Ectodermal cell (in vitro differentiated cells): Measurements from ENCODE around the gene STARD3.
"Not testable (repeated sequence)": the region's sequence is repeated elsewhere in the genome, so short reads cannot be mapped to it uniquely, and the experiment has no call there.

Experiments
- H3K27ac ChIP-seq: 2 replicates; pipeline ENCODE4 v1.7.0; 2013; ENCODE audit warnings: mild to moderate bottlenecking, low read depth, low read length; ENCODE audit not compliant: insufficient read depth, poor library complexity, severe bottlenecking
- H3K27me3 ChIP-seq: 2 replicates; pipeline ENCODE4 v1.7.0; 2013; ENCODE audit warnings: mild to moderate bottlenecking, low read length; ENCODE audit not compliant: insufficient read depth, control insufficient read depth, poor library complexity, severe bottlenecking
- H3K36me3 ChIP-seq: one replicate; pipeline ENCODE4 v1.7.0; 2013; ENCODE audit warnings: low read length; ENCODE audit not compliant: control insufficient read depth, insufficient read depth
- H3K4me1 ChIP-seq: one replicate; pipeline ENCODE4 v1.7.0; 2013; ENCODE audit warnings: low read length; ENCODE audit not compliant: control insufficient read depth, insufficient read depth
- H3K4me3 ChIP-seq: 2 replicates; pipeline ENCODE4 v1.7.0; 2013; ENCODE audit warnings: low read depth, low read length, control low read depth; ENCODE audit not compliant: insufficient read depth
- H3K9me3 ChIP-seq: 2 replicates; pipeline ENCODE4 v1.7.0; 2013; ENCODE audit warnings: mild to moderate bottlenecking, low read length, moderate library complexity; ENCODE audit not compliant: control insufficient read depth
- WGBS, 2 experiments: methylation state at CpG; one replicate each; pipeline ENCODE4 v1.1.7; 2013; ENCODE audit warnings: missing lambda C conversion rate in 2 of 2; 5-methylcytosine and 5-hydroxymethylcytosine counted together

Gene STARD3

DNA sequence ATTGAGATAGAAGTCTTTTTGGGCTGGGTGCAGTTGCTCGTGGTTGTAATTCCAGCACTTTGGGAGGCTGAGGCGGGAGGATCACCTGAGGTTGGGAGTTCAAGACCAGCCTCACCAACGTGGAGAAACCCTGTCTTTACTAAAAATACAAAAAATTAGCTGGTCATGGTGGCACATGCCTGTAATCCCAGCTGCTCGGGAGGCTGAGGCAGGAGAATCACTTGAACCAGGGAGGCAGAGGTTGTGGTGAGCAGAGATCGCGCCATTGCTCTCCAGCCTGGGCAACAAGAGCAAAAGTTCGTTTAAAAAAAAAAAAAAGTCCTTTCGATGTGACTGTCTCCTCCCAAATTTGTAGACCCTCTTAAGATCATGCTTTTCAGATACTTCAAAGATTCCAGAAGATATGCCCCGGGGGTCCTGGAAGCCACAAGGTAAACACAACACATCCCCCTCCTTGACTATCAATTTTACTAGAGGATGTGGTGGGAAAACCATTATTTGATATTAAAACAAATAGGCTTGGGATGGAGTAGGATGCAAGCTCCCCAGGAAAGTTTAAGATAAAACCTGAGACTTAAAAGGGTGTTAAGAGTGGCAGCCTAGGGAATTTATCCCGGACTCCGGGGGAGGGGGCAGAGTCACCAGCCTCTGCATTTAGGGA is 62.3 kb downstream of the STARD3 start:
- peak overlapping the region; percentile 39 for H3K27ac ChIP-seq
- H3K4me1 ChIP-seq, result peaks cover 35% of the 10 kb centered on the region
- WGBS, 2 experiments, result 48 to 49% methylated on average over 10 to 11 of the region's 11 CpGs
- H3K4me3 ChIP-seq, result peak overlapping the region; percentile 89
- not testable (repeated sequence) for H3K36me3 ChIP-seq, H3K9me3 ChIP-seq, H3K27me3 ChIP-seq

DNA sequence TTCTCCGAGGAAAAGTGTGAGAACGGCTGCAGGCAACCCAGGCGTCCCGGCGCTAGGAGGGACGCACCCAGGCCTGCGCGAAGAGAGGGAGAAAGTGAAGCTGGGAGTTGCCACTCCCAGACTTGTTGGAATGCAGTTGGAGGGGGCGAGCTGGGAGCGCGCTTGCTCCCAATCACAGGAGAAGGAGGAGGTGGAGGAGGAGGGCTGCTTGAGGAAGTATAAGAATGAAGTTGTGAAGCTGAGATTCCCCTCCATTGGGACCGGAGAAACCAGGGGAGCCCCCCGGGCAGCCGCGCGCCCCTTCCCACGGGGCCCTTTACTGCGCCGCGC is 62.8 kb downstream of the STARD3 start, which contains the start of gene ERBB2:
TSS of gene ERBB2 (plus strand) at position 247 of the 330 bp plus-strand sequence. CDS start 175 bp downstream, outside the sequence.
- Histone ChIP-seq H3K36me3 (no peaks in the 10 kb centered on the region), H3K27ac (peak within 1 kb of the TSS; percentile 39), H3K27me3 (no peaks in the 10 kb centered on the region), H3K9me3 (no peaks in the 10 kb centered on the region), H3K4me3 (peak within 1 kb of the TSS; percentile 89), H3K4me1 (peaks cover 35% of the 10 kb centered on the region)
- WGBS, 2 experiments, result 0 to 1% methylated on average over 20 of the region's 20 CpGs

DNA sequence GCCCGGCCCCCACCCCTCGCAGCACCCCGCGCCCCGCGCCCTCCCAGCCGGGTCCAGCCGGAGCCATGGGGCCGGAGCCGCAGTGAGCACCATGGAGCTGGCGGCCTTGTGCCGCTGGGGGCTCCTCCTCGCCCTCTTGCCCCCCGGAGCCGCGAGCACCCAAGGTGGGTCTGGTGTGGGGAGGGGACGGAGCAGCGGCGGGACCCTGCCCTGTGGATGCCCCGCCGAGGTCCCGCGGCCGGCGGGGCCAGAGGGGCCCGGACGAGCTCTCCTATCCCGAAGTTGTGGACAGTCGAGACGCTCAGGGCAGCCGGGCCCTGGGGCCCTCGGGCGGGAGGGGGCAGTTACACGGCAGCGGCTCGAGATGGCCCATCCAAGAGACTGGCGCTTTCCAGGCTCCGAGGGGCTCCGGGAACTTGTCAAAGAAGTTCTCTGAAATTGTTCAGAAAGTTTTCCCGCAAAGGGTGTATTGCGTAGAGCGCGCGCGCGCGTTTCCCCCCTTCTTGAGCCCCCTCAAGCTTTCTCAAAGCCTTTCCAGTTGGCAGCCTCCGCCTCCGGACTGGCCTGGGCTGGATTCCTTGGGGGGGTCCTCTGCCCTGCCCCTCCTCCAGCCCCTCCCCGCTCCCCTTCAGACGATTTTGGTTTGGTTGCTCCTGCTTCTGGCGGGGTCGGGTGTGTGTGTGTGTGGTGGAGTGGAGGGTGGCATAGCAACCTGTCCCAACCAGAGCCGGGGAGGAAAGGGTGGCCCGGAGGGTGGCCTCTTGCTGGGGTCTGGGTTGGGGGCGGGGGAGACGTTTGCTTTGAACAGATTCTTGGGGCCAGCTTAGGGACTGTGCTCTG is 63.4 kb downstream of the STARD3 start:
- peak overlapping the region; percentile 39 for H3K27ac ChIP-seq
- 0 to 1% methylated on average over 57 of the region's 57 CpGs for WGBS, 2 experiments
- peak overlapping the region; percentile 89 for H3K4me3 ChIP-seq
- no peaks in the 10 kb centered on the region for H3K27me3 ChIP-seq
- H3K36me3 ChIP-seq, result no peaks in the 10 kb centered on the region
- H3K4me1 ChIP-seq, result peaks cover 35% of the 10 kb centered on the region
- no peaks in the 10 kb centered on the region for H3K9me3 ChIP-seq

DNA sequence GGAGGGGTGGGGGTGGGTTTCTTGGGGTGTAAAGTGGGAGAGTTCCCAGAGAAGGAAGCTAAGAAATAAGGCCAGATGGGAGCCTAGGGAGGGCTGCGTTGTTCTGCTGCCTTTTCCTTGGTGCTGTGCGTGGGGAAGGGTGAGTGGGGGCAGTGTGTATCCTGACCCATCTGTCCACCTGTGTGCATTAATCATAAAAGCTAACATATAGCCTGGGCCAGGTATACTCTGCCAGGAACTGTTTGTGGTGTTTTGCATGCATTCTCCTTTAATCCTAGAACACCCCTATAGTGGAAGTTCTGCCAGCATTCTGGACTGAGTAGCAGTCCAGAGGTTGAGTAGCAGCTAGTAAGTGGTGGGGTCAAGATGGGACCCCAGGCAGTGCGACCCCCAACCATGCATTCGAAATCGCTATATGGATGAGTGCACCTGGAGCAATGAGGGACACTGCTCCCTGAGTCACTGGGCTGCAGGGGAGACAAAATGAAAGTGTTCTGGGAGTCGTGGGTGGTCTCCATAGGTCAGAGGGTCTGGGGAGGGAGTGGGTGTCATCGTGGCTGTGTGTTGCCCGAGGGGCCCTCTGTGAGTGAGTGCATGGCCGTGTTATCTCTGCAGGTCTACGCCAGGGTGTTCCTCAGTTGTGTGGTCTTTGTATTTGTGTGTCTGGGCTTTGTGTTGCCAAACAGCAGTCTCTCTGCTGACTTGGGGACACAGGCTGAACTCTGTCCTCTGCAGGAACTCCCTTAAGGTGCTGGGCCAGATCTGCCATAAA is 64.3 kb downstream of the STARD3 start:
- 8 to 14% methylated on average over 10 of the region's 10 CpGs for WGBS, 2 experiments
- Histone ChIP-seq H3K4me3 (peak overlapping the region; percentile 89), H3K4me1 (peaks cover 34% of the 10 kb centered on the region)

DNA sequence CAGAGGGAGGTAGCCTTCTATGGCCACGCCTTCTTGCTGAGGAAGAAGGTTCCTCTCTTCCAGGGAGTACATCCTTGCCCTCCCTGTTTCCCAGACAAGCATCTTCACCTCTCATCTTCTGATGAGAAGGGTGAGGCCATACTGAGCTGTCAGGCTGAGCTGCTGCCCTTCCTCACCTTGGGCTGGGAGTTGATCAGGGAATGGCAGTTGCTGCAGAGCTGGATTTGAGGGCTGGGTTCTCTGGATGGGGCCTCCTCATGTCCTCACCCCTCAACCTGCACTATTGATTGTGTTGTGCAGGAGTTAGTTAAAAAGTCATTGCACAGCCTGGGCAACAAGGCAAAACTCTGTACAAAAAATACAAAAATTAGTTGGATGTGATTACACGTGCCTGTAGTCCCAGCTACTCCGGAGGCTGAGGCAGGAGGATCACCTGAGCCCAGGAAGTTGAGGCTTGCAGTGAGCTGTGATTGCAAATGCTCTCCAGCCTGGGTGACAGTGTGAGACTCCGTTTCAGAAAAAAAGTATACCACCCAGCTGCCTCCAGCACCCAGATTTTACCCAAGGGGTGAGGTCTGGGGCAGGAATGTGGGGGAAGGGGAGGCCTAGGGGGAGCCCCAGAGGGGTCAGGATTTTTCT is 65.0 kb downstream of the STARD3 start:
- no peak overlapping the region for H3K27ac ChIP-seq
- H3K27me3 ChIP-seq, result no peaks in the 10 kb centered on the region
- H3K4me1 ChIP-seq, result peaks cover 34% of the 10 kb centered on the region
- 71 to 75% methylated on average over 3 to 4 of the region's 4 CpGs for WGBS, 2 experiments
- H3K4me3 ChIP-seq, result peak overlapping the region; percentile 89
- no peaks in the 10 kb centered on the region for H3K36me3 ChIP-seq
- no peaks in the 10 kb centered on the region for H3K9me3 ChIP-seq

More for the DNA sequence above, 64.3 kb downstream of the STARD3 start:
- Histone ChIP-seq H3K27me3 (no peaks in the 10 kb centered on the region), H3K36me3 (no peaks in the 10 kb centered on the region), H3K9me3 (no peaks in the 10 kb centered on the region), H3K27ac (peak overlapping the region; percentile 30)

DNA sequence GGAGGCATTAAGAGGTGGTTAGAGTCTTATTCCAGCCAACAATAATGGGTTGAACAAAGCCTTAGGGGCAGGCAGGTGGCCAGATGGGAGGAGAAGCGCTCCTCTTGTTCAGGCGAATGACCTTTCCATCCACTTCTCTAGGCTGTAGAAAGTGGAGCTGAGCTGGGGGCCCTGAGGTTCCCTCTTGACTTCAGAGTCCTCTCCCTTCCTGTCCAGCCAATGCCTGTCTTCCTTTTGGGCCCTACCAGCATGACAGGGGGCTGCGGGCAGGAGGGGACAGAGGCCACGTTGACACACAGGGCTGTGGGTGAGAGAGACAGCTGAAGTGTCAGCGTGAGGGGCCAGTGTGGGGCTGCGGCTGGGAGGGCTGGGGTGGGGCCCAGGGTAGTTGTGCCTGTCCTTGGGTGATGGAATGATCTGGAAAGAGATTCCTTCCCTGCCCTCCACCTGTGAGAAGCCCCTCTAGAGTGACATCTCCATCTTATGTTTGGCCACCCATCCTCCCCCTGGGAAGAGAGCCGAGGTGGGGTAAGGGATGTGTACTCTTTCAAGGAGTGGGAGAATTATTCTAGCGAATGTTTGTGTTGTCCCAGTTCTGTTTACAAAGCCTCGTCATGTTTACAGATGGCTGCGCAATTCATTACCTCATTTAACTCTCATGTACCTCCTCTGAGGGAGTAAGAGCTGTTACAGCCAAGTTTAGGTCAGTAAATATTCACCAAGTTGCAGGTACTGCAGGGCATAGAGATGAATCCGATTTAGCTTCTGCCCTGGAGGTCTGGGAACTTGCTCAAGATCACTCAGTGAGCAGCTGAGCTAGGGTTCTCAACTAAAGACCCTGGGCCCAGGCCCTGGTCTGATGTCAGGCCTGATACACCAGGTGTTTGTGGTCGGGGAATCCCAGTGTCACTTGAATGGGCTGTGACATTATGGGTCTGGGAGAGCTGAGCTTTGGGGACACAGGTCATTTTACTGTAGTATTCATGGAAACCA is 66.3 kb downstream of the STARD3 start:
- Histone ChIP-seq H3K4me3 (no peak overlapping the region), H3K36me3 (peaks cover 7% of the 10 kb centered on the region), H3K27me3 (no peaks in the 10 kb centered on the region), H3K27ac (no peak overlapping the region), H3K4me1 (peaks cover 34% of the 10 kb centered on the region), H3K9me3 (no peaks in the 10 kb centered on the region)
- WGBS, 2 experiments, result 79 to 80% methylated on average over 12 of the region's 12 CpGs

DNA sequence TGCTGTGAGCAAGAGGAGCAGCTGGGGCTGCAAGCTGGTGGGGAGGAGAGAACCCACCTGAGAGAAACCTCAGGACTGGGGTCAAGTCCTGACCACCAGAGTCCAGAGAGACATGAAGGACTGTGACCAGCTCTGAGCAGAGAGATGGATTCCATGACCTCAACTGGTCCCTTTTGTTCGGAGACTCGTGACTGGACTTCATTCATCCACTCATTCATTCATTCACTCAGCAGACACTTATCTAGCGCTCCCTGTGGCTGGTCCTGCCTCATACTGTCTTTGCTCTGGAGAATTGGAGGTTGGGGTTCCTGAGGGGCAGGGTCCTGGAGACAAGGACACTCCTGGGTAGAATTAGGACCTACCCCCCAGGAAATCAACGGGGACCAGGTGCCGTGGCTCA is 67.0 kb downstream of the STARD3 start:
- 89 to 93% methylated on average over 5 of the region's 5 CpGs for whole genome bisulfite sequencing, 2 experiments
- Histone ChIP-seq H3K27me3 (no peaks in the 10 kb centered on the region), H3K9me3 (no peaks in the 10 kb centered on the region), H3K4me1 (peaks cover 33% of the 10 kb centered on the region), H3K36me3 (peaks cover 12% of the 10 kb centered on the region), H3K27ac (no peak overlapping the region), H3K4me3 (no peak overlapping the region)

DNA sequence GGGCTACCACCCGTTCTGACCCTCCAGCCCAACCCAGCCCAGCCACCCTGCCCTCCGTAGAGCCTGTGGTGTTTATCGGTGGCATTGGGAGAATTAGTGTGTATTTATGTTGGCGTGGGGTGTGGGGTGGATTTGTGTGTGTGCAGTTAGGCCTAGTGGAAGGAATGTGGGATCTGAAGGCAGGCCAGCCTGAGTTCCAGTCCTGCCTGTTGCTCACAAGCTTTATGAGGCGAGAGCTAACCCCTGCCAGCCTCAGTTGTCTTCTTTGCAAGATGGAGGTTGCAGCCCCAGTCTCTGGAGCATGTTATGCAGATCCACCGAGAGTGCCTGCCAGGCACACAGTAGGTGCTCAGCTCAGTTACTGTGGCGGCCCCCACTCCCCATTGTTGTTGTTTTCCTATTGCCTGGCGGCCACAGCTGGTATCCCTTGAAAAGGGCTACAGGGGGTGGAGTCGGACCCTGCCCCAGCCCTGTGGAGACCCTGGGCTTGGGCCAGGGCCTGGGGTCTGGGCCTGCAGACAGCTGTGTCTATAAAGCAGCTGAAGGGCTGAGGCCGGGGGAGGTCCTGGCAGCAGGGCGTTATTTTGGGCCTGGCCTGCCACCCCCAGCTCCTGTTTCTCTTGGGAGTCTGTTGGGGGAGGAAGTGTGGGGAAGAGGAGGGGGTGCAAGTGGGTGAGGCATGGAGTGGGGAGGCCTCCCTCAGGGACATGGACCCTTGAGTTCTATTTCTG is 68.0 kb downstream of the STARD3 start:
- Histone ChIP-seq H3K9me3 (no peaks in the 10 kb centered on the region), H3K36me3 (peaks cover 12% of the 10 kb centered on the region)
- WGBS, 2 experiments, result 38 to 44% methylated on average over 11 of the region's 11 CpGs

More for the DNA sequence above, 68.0 kb downstream of the STARD3 start:
- no peak overlapping the region for H3K27ac ChIP-seq
- H3K4me1 ChIP-seq, result peaks cover 26% of the 10 kb centered on the region
- H3K27me3 ChIP-seq, result no peaks in the 10 kb centered on the region
- no peak overlapping the region for H3K4me3 ChIP-seq
